SH-SY5Y (cell line): ENCODE results near the gene RET.

ENCODE experiments used
- GATA2 ChIP-seq: IDR thresholded peaks from 2 replicates; pipeline ENCODE4 v1.6.1; 2011; ENCODE audit warnings: mild to moderate bottlenecking, low read depth, low read length
- GATA3 ChIP-seq: IDR thresholded peaks from 2 replicates; pipeline ENCODE4 v1.6.1; 2011; ENCODE audit warnings: low read depth, mild to moderate bottlenecking, low read length, moderate library complexity

The RET gene

GRCh38 chr10:43041422-43042342, 35.2 kb upstream of the RET start:
- TF ChIP-seq GATA3 (no peak), GATA2 (no peak)

- TF ChIP-seq GATA2, result no peak
- TF ChIP-seq GATA3, result no peak
Observed at GRCh38 chr10:43042503-43043341, 34.1 kb upstream of the RET start.

GRCh38 chr10:43043342-43043772, 33.5 kb upstream of the RET start:
- no peak for TF ChIP-seq GATA3
- TF ChIP-seq GATA2, result no peak

- TF ChIP-seq GATA2, result no peak
- no peak for TF ChIP-seq GATA3
Observed at GRCh38 chr10:43043773-43044447, 33.0 kb upstream of the RET start.

GRCh38 chr10:43044448-43044921, 32.4 kb upstream of the RET start:
- TF ChIP-seq GATA2 (no peak), GATA3 (no peak)

GRCh38 chr10:43044961-43045621, 31.8 kb upstream of the RET start:
- no peak for TF ChIP-seq GATA2
- no peak for TF ChIP-seq GATA3

- TF ChIP-seq GATA3 (no peak), GATA2 (no peak)
Observed at GRCh38 chr10:43045631-43046287, 31.1 kb upstream of the RET start.

GRCh38 chr10:43046288-43046991, 30.4 kb upstream of the RET start:
- TF ChIP-seq GATA3 (no peak), GATA2 (no peak)

GRCh38 chr10:43047288-43047970, 29.4 kb upstream of the RET start:
- TF ChIP-seq GATA3, result no peak
- no peak for TF ChIP-seq GATA2

- TF ChIP-seq GATA3 (no peak), GATA2 (no peak)
Observed at GRCh38 chr10:43048301-43049051, 28.4 kb upstream of the RET start.

- no peak for TF ChIP-seq GATA3
- TF ChIP-seq GATA2, result no peak
Observed at GRCh38 chr10:43049081-43049551, 27.8 kb upstream of the RET start.
